Medulla oblongata (tissue), 1 donor: ENCODE measurements around the gene OST4.

ENCODE experiments used
- DNase-seq: peaks from one replicate; pipeline ENCODE4 v3.0.0-alpha.2; 2015; ENCODE audit errors: extremely low spot score

Gene OST4

GRCh38 chr2:27093430-27094352 is 22.2 kb upstream of the OST4 start:
- DNase-seq, result no peak

DNA sequence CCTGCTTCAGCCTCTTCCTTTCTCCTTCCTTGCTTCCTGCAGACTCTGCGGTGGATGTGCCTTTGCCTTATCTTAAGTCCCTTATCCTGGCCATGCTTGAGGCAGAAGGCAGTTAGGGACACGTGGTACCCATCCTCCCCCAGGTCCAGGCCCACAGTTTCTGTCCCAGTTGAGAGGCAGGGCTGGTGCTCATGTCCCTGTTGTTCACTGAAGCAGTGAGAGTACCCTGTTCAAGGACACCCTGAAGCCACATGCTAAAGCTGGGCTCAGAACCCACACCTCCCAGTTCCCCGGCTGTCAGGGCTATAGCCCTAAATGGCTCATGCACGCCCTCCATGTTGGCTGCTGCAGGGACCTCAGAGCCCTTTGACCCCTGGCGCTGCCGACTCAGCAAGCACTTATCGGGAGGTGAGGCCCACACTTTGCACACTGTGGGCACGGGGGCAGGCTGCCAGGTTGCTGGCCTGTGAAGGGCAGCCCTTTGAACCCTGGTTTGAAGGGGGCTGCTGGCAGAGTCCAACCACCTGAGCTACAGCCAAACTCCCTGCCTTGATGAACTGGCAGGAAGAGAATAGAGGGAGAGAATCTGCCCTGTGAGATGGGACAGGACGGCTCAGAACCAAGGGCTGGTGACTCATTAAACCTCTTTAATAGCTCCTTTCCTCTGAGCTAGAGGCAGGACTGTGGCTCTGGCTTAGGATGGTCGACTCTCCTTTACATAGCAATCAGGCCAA is 21.4 kb upstream of the OST4 start:
- DNase-seq, result no peak

DNA sequence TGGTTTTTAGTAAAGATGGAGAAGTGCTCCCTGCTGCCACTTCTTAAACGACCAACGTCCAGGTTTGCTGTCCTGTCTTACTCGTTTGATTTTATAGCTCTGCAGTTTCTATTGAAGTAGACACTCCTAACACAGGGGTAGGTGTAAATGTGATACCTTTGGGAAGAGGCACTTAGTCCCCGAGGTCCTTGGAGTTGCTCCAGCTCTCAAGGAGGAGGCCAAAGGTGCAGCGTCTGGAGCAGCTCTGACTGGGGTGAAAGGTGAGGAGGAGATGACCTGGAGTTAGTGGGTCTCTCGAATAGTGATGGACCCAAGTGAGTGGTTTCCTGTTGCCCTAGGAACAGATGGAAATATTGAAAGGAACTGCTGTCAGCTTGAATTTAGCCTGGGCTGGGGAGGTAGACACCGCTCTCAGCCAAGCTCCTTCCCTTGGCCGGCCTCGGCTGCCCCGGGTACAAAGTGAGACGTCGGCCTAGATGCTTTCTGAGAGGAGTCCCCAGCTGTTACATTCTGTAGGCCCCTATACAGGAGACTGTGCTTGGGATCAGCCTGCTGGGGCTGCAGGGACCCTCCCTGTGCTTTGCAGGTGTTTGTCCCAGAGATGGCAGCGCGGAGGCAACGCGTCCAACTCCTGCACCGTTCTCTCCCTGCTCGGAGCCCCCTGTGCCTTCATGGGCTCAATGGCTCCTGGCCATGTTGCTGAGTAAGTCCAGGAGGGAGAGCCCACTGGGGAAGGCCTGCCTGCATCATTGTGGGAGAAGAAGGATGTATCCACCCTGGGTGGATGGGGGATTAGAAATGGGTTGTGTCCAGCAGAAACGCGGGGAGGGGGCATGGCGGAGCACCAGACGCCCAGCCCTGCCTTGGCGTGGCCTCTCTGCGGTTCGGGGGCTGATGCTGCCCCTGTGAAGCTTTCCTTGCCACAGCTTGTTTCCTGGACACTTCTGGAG is 20.6 kb upstream of the OST4 start:
- DNase-seq, result no peak

DNA sequence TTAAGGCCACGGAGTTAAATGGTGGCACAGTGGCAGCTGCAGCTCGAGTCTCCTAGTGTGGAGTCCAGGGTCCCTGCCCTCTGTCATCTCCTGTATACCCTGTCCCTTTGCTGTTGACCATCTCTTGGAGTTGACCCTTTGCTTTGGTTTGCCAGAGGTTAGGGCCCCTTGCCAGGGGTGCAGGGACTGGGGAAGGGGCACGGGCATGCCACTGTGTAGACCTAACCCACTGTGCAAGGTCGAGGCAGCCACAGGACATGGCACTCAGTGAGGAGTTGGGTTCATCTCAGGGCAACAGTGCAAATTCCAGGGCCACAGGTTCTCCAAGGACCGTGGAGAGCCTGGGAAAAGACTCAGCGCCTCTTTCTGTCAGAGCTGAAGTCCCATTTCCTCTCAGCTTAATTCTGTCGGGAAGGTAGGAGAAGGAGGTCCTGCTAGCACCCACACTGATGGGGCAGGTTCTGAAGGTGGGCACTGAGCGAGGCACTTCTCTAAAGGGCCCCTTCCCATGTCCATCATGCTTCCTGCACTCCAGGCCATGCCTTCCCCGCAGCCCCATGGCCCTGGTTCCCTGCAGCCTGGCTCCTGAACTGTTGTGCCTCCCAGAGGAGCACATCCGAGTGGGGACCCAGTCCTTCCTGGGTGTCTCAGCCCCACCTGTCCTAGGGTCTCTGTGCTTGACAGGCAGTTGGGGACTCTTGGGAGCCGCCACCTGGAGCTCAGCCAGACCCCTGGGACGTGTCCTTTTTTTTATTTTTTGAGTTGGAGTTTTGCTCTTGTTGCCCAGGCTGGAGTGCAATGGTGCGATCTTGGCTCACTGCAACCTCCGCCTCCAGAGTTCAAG is 17.9 kb upstream of the OST4 start:
- no peak for DNase-seq

DNA sequence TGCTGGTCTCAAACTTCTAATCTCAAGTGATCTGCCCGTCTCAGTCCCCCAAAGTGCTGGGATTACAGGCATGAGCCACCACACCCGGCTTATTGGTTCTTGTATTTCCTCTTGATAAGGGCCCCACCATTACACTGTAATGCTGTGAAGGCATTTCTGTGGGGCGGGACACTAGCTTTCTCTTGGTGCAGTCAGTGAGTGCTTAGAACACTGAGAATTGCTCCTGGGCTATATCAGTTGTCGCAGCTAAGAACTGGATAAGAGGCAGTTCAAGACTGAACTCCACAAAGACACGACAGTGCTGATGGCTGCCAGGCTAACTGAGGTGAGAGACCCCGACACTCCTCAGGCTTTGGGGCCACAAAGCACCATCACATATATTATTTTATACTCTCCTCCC is 17.2 kb upstream of the OST4 start:
- no peak for DNase-seq

DNA sequence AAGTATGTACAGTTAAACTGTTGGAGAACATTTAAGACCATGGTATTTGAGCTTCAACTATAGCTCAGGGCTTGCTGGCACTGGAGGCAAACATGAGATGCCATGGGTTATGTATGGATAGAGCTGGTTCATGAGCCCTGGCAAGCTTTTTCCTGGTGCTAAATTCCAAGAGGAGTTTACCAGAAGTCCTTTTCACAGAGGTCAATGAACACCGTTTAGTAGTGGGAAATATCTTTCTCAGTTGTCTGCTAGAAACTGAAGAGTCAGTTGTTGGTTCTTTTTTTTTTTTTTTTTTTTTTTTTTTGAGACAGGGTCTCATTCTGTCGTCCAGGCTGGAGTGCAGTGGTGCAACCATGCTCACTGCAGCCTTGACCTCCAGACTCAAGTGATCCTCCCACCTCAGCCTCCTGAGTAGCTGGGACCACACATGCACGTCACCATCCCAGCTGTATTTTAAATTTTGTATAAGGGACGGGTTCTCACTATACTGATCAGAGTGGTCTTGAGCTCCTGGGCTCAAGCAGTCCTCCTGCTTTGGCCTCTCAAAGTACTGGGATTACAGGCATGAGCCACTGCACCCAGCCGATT is 16.5 kb upstream of the OST4 start:
- DNase-seq, result no peak

GRCh38 chr2:27086724-27087593 is 15.5 kb upstream of the OST4 start, which contains the start of gene KHK:
Gene KHK (plus strand): TSS chr2:27086772. CDS start chr2:27087260, 488 bp downstream.
- DNase-seq, result no peak

DNA sequence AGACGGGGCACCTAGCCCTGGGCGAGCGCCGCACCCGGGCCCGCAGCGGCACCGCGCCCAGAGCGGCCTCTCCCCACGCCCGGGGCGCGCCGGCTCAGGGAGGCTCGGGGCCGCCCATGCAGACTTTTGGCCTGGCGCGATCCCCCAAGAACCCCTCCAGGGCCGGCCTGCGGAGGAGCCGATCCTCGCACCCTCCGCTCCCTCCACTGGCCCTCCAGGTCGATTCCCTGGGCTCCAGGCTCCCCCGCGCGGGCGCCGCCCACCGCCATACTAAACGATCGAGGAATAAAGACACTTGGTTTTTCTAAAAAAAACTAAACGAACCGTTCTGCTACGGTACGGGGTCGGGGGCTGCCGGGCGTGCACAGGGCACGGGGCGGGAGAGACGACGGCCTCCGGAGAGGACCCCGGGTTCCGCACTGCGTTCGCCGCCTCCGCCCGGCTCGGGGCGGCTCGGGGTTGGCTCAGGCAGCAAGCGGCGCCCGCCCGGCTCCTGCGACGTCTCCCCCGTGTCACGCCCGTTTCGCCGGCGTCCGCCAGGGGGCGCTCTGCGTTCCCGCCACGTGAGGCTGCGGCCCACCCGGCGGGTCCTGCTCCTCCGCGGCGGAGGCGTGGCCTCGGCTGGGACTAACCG is 14.8 kb upstream of the OST4 start:
- peak; percentile 96 for DNase-seq

- peak; percentile 88 for DNase-seq
These were observed 14.2 kb upstream of the OST4 start for GRCh38 chr2:27085673-27086089.

- no peak for DNase-seq
These were observed 13.7 kb upstream of the OST4 start for GRCh38 chr2:27085062-27085672.

- DNase-seq, result no peak
These were observed 13.0 kb upstream of the OST4 start for GRCh38 chr2:27084297-27085061.

- no peak for DNase-seq
These were observed 12.2 kb upstream of the OST4 start for GRCh38 chr2:27083410-27084296.

DNA sequence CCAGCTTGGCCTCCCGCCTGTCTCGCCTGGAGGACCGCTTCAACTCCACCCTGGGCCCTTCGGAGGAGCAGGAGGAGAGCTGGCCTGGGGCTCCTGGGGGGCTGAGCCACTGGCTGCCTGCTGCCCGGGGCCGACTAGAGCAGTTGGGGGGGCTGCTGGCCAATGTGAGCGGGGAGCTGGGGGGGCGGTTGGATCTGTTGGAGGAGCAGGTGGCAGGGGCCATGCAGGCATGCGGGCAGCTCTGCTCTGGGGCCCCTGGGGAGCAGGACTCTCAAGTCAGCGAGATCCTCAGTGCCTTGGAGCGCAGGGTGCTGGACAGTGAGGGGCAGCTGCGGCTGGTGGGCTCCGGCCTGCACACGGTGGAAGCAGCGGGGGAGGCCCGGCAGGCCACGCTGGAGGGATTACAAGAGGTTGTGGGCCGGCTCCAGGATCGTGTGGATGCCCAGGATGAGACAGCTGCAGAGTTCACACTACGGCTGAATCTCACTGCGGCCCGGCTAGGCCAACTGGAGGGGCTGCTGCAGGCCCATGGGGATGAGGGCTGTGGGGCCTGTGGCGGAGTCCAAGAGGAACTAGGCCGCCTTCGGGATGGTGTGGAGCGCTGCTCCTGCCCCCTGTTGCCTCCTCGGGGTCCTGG is 11.4 kb upstream of the OST4 start:
- DNase-seq, result no peak

DNA sequence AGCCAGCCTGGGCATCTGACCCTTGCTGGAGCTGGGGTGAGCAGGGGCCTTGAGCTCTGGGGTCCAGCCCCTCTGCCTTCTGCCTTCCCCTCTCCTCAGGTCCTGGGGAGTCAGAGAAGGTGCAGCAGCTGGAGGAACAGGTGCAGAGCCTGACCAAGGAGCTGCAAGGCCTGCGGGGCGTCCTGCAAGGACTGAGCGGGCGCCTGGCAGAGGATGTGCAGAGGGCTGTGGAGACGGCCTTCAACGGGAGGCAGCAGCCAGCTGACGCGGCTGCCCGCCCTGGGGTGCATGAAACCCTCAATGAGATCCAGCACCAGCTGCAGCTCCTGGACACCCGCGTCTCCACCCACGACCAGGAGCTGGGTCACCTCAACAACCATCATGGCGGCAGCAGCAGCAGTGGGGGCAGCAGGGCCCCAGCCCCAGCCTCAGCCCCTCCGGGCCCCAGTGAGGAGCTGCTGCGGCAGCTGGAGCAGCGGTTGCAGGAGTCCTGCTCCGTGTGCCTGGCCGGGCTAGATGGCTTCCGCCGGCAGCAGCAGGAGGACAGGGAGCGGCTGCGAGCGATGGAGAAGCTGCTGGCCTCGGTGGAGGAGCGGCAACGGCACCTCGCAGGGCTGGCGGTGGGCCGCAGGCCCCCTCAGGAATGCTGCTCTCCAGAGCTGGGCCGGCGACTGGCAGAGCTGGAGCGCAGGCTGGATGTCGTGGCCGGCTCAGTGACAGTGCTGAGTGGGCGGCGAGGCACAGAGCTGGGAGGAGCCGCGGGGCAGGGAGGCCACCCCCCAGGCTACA is 10.7 kb upstream of the OST4 start:
- no peak for DNase-seq

DNA sequence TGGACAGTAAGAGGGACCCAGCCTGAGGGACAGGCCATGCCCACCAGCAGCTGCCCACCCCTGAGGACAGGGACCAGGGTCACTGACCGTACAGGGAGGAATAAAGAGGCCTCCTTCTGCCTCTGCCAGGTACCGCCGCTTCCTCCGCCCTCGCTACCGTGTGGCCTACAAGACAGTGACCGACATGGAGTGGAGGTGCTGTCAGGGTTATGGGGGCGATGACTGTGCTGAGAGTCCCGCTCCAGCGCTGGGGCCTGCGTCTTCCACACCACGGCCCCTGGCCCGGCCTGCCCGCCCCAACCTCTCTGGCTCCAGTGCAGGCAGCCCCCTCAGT is 9.1 kb upstream of the OST4 start:
- no peak for DNase-seq

DNA sequence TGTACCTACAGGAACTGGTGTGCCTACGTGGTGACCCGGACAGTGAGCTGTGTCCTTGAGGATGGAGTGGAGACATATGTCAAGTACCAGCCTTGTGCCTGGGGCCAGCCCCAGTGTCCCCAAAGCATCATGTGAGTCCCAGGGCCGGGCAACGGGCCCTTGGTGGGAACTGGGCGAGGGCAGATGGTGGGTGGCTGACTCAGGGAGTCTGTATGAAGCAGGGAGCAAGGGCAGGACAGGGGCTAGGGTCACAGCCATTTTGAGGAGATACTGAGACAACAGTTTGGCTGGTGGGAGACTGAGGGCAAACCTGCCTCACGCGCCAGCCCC is 8.7 kb upstream of the OST4 start:
- DNase-seq, result no peak
